Heart left ventricle (tissue), 13 donors: ENCODE data around the gene MXI1.

Source experiments
- CTCF ChIP-seq, 12 donors: fragments of 200-600 bp; sonication (generic) in 4 of 12; IDR thresholded peaks; one replicate each; pipeline versions ENCODE4 v1.5.0 to v1.8.0; 2018 to 2022; ENCODE audit warnings: antibody characterized with exemption in 12 of 12, mild to moderate bottlenecking in 5 of 12
- POLR2A ChIP-seq, 2 donors: fragments of 450-650 bp; IDR thresholded peaks; one replicate each; pipeline ENCODE4 v1.6.1; 2017; ENCODE audit warnings: antibody characterized with exemption in 2 of 2, mild to moderate bottlenecking in 2 of 2, moderate library complexity in 2 of 2
- donor health status: ischemic (EF 13 %, LVEDD 7.1; RV severe dilation, severe dysfunction).
- donor health status: DM: no; HTN: yes; CAD: no.
- donor health status: DM: no; HTN: no; CAD: no.
- donor health status: ischemic (EF 25% LVEDD 6.9; RV normal size, moderate dysfunction).
- donor health status: ischemic (EF 25% LVEDD 5.7; RV mildly dilated, moderate dysfunction).
- donor health status: ischemic (EF 35%, LVEDD 5.7; RV mildly dilated, moderate dysfunction).
- donor health status: nonischemic (EF 11% LVEDD 7.7; RV severe dilation, severe dysfunction).
- donor health status: DM: yes; HTN: yes; CAD: no.
- donor health status: PGD.
- donor health status: ischemic (EF 29% LVEDD 5.4; RV normal size, mild dysfunction).
- donor health status: nonischemic (EF 23%, LVEDD 6.1; RV moderate dilation, normal function).

GRCh38 chr10:110334061-110334656 is 126.8 kb downstream of the MXI1 start:
- TF ChIP-seq POLR2A (IDR thresholded peaks at IDR 0.05) (no peak), CTCF (IDR thresholded peaks at IDR 0.05) (no peak)
